Stimulated activated CD4-positive, alpha-beta T cell treated with anti-CD3 and anti-CD28 coated beads, TNF-alpha, amount 100 ng/mL, for 1 hour (primary cell): ENCODE results near the gene IFITM10.
A peak's percentile ranks its signal among the peaks of the same experiment; 100 is the strongest.

Source experiments
- DNase-seq, 3 donors: peaks; one replicate each; pipeline ENCODE4 v3.0.0-alpha.2; 2020; ENCODE audit warnings: low read depth in 3 of 3, low spot score in 1 of 3

Gene IFITM10

GRCh38 chr11:1763796-1764661 lies 13.6 kb upstream of the IFITM10 start, which contains the start of gene CTSD:
Gene CTSD (minus strand): TSS chr11:1763927. CDS start chr11:1763859, 68 bp downstream.
- DNase-seq = peak; percentile 66 to 91 (median 81)

DNA sequence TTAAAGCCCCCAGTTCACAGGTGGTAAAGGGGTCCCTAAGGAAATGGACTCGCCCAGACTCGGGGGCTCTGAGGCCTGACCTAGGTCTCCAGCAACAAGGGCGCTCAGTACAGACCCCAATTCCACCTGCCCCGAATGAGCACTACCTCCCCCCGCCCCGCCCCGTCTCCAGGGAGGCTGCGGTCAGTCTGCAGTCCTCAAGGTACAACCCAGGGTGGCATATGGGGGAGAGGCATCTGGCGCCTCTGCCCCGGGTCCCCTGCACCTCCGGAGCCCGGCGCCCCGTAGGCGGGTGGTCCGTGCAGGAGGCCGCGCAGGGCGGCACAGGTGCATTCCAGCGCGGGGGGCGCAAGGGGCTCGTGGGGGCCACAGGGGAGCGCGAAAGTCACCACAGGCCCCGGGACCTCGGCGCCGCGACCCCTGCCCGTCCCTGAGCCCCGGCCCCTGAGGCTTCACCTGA lies 13.0 kb upstream of the IFITM10 start:
- DNase-seq = no peak

GRCh38 chr11:1762537-1763302 lies 12.3 kb upstream of the IFITM10 start:
- DNase-seq = no peak

DNA sequence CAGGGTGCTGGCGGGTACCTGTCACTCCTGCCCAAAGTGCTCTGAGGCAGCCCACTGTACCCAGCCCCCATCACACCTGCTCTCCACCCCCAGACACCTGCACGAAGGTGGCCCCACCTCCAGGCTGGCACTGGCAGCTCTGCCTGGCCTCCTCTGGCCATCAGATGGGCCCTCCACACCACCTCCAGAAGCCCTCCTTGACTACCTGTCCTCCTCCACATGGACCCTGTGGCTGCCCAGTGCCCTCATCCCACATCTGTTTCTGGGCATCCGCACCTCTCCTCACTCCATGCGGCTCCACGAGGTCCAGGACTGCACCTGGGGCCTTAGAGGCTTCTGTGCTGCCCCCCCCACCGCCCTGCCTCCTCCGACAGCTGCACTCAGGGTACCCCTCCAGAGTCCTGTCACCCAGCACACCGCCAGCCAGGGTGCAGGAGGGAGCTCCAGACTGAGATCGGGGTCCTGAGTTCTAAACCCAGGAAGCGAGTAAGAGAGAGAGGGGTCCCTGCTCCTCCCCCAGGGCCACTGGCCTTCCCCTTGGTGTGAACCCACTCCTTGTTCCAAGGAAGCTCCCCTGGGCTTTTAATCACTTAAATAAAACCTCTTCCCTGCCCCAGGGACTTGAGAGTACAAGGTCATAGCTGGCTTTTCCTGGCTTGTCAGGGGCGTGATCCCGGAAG lies 11.6 kb upstream of the IFITM10 start:
- DNase-seq = no peak

GRCh38 chr11:1761110-1761856 lies 10.9 kb upstream of the IFITM10 start:
- no peak for DNase-seq

DNA sequence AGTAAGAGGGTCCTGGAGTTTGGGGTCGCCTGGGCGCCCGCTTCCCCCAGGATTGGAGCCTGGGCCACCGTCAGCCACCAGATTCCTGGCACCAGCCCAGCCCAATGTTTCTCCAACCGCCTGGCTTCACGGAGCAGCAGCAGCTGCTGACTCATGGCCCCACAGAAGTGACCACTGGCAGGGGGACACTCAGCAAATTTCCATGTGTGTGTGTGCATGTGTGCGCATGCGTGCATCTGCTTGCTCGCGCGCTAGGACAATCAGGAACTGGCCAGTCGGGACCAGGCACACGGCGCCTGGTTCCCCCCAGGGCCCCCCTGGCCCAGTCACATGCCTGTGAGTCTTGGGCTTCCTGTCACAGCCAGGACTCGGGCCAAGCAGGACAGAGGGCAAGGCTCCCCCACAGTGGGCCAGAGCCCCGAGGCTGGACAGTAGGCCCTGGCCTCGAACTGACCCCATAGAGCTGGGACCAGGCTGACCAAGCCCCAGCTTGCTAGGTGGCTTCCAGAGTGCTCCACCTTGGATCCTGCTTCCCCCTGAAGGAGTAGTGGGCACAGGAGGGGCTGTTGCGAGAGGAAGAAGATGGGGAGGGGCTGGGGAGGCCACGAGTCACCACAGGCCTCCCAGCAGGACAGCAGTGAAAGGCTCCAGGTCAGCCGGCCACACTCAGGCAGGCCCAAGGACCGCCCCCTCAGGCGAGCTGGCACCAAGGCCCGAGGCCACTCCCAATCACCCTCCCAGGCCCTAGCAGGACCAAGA lies 10.1 kb upstream of the IFITM10 start:
- no peak for DNase-seq

DNA sequence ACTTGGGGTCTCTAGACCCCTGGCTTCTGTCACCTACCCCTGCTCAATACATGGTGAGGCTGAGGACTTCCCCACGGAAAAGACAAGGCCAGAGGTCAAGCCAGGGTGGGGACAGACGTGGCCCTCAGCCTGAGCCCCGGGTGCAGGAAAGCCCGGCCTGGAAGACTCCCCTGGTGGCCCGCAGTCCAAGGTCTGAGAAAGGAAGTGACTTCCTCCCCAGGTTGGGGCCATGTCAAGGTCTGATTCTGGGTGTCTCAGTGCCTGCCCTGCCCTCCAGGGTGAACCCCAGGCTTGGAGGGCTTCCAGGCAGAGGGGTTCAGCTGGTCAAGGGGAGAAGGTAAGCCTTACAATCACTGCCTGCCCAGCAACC lies 9.4 kb upstream of the IFITM10 start:
- no peak for DNase-seq

GRCh38 chr11:1759151-1759850 lies 8.9 kb upstream of the IFITM10 start:
- no peak for DNase-seq

DNA sequence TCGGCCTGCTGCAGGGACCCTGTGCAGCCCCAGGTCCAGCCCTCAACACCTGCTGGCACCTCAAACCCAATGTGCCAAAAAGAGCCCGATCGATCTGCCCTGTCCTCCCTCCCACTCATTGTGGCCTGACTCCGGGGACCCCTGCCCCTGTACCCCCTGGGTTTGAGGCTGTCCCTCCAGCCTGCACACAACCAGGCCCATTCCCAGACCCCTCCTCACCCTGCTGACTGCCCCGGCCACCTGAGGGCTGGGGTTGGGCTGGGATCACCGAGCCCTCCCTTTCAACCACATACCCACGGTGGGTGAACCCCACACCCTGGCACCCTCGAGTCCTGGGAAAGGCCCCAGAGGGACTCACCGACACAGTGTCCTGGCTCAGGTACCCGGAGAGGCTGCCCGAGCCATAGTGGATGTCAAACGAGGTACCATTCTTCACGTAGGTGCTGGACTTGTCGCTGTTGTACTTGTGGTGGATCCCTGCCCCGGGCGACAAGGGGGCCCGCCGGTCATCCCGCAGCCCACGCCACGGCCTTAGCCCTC lies 8.3 kb upstream of the IFITM10 start:
- no peak for DNase-seq

GRCh38 chr11:1757861-1758610 lies 7.6 kb upstream of the IFITM10 start:
- DNase-seq = peak in 1 of 3 donors; percentile 27

DNA sequence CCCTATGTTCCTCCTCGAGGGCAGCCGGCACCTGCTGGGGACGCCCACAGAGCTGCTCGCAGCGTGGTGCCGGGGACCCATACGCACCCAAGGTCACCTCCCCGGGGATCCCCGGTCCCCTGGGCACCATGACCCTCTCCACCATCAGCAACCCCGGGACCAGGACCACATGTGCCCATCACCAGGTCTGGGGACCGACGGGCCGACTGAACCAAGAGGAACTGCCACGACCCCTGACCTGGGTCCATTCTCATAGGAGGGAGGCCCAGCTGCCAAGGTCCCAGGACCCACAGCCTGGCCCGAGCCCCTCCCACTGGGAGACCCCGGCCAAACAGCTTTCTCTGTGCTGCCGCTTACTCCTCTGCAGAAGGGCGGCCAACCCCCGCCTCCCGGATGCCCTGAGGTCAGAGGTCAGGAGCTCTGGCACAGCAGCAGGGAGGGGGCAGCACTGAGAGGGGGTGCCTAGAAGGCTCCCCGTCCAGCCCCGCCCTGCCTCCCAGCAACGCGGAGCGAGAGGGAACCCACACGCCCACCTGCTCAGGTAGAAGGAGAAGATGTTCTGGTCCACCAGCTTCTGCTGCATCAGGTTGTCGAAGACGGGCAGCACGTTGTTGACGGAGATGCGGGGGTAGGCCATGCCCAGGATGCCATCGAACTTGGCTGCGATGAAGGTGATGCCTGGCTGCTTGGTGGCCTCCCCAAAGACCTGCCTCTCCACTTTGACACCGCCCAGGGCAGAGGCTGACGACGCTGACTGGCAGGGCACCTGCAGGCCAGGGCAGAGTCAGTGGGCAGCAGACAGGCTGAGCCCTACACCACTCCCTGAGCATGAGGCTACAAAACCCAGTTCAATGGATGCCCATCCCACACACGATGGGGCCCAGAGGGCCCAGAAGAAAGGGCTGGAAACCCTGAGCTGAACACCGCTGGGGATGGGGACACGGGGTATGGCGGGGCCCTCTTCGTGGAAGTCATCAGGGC lies 6.7 kb upstream of the IFITM10 start:
- DNase-seq = no peak

- no peak for DNase-seq
These were observed 5.5 kb upstream of the IFITM10 start for GRCh38 chr11:1755692-1756561.

GRCh38 chr11:1755344-1755691 lies 4.9 kb upstream of the IFITM10 start:
- no peak for DNase-seq

DNA sequence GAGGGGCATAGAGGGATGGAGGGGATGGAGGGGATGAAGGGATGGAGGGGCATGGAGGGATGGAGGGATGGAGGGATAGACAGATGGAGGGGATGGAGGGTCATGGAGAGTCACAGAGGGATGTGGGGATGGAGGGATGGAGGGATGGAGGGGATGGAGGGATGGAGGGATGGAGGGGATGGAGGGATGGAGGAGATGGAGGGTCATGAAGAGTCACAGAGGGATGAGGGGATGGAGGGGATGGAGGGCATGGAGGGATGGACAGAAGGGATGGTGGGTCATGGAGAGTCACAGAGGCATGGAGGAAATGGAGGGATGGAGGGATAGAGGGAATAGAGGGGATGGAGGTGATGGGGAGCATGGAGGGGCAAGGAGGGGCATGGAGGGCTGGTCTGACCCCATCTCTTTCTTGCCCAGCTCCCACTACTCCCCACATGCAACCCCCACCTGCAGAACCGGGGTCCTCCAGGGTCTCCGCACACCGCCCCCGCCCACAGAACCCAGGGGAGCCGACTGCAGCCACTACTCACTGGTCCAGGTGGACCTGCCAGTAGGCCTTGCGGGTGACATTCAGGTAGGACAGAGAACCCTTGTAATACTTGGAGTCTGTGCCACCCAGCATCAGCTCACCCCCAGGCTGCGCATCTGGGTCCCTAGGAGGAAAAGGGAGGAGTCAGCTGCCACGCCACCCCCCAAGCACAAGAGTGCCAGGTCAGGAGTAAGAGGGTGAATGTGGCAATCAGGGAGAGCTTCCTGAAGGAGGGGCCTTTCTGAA lies 4.2 kb upstream of the IFITM10 start:
- DNase-seq = no peak

DNA sequence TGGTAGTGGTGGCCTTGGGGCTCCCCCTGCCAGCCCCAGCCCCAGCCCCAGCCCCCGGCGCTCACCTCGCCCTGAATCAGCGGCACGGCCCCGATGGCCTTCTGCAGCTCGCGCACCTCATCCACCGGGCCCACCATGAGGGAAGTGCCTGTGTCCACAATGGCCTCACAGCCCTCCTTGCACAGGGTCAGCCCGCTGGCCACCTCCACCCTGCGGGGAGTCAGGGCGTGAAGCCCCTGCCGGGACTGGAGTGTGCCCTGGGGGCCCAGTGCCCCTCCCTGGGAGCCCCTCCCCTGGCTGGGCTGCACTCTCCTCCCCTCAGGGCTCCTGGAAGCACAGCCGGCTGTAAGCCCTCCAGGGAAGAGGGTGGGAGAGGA lies 3.5 kb upstream of the IFITM10 start:
- DNase-seq = no peak
